SK-N-SH treated with all-trans-retinoic acid at 6 μM for 48 hours (cell line): ENCODE results near the gene RNFT2.

Source experiments
- ATAC-seq: fragments of 200-7000 bp; cut with Tn5 transposase; 3 replicates; pipeline ENCODE4 v1.9.1; 2020; ENCODE audit warnings: mild to moderate bottlenecking, moderate library complexity
- BACH2 ChIP-seq: fragments of 250-450 bp; sonication (Bioruptor Pico); IDR thresholded peaks from 2 replicates; pipeline ENCODE4 v1.9.0; 2021; ENCODE audit warnings: mild to moderate bottlenecking, borderline replicate concordance
- CREB5 ChIP-seq: fragments of 250-450 bp; sonication (Bioruptor Pico); IDR thresholded peaks from 2 replicates; pipeline ENCODE4 v1.5.1; 2020; ENCODE audit warnings: low read depth, mild to moderate bottlenecking, moderate library complexity
- CSDC2 ChIP-seq: fragments of 250-450 bp; sonication (Bioruptor Pico); IDR thresholded peaks from 2 replicates; pipeline ENCODE4 v1.5.0; 2020; ENCODE audit warnings: mild to moderate bottlenecking, moderate library complexity
- CSRNP3 ChIP-seq: fragments of 250-450 bp; sonication (Bioruptor Pico); IDR thresholded peaks from 2 replicates; pipeline ENCODE4 v1.5.1; 2021; ENCODE audit warnings: mild to moderate bottlenecking, moderate library complexity
- ESRRG ChIP-seq: fragments of 250-450 bp; sonication (Bioruptor Pico); IDR thresholded peaks from 2 replicates; pipeline ENCODE4 v1.6.1; 2021; ENCODE audit warnings: mild to moderate bottlenecking
- GLIS3 ChIP-seq: fragments of 250-450 bp; sonication (Bioruptor Pico); IDR thresholded peaks from 2 replicates; pipeline ENCODE4 v1.5.0; 2020; ENCODE audit warnings: mild to moderate bottlenecking, moderate library complexity
- ISL1 ChIP-seq: fragments of 250-450 bp; sonication (Bioruptor Pico); IDR thresholded peaks from 2 replicates; pipeline ENCODE4 v2.1.2; 2022; ENCODE audit warnings: mild to moderate bottlenecking, moderate library complexity
- OSR1 ChIP-seq: fragments of 250-450 bp; sonication (Bioruptor Pico); IDR thresholded peaks from 2 replicates; pipeline ENCODE4 v1.8.0; 2022; ENCODE audit warnings: moderate library complexity, mild to moderate bottlenecking, inconsistent platforms
- PATZ1 ChIP-seq: fragments of 250-450 bp; sonication (Bioruptor Pico); IDR thresholded peaks from 2 replicates; pipeline ENCODE4 v1.8.0; 2020; ENCODE audit warnings: mild to moderate bottlenecking, moderate library complexity, borderline replicate concordance
- PPARA ChIP-seq: fragments of 250-450 bp; sonication (Bioruptor Pico); IDR thresholded peaks from 2 replicates; pipeline ENCODE4 v1.5.0; 2020; ENCODE audit warnings: mild to moderate bottlenecking, borderline replicate concordance
- RARB ChIP-seq: fragments of 250-450 bp; sonication (Bioruptor Pico); IDR thresholded peaks from 2 replicates; pipeline ENCODE4 v1.8.0; 2021; ENCODE audit warnings: mild to moderate bottlenecking, moderate library complexity
- SNAI2 ChIP-seq: fragments of 250-450 bp; sonication (Bioruptor Pico); IDR thresholded peaks from 2 replicates; pipeline ENCODE4 v1.5.0; 2020; ENCODE audit warnings: mild to moderate bottlenecking, moderate library complexity
- TOX ChIP-seq: fragments of 250-450 bp; sonication (Bioruptor Pico); IDR thresholded peaks from 2 replicates; pipeline ENCODE4 v1.8.0; 2021; ENCODE audit warnings: mild to moderate bottlenecking, moderate library complexity, borderline replicate concordance
- TSHZ2 ChIP-seq: fragments of 250-450 bp; sonication (Bioruptor Pico); IDR thresholded peaks from 2 replicates; pipeline ENCODE4 v1.5.0; 2020; ENCODE audit warnings: mild to moderate bottlenecking, moderate library complexity
- ZC3H10 ChIP-seq: fragments of 250-450 bp; sonication (Bioruptor Pico); IDR thresholded peaks from 2 replicates; pipeline ENCODE4 v1.5.1; 2021; ENCODE audit warnings: mild to moderate bottlenecking, moderate library complexity
- ZFP3 ChIP-seq: fragments of 250-450 bp; sonication (Bioruptor Pico); IDR thresholded peaks from 2 replicates; pipeline ENCODE4 v1.5.0; 2020; ENCODE audit warnings: mild to moderate bottlenecking, moderate library complexity
- ZNF565 ChIP-seq: fragments of 450-650 bp; formaldehyde crosslinking; conservative IDR thresholded peaks from 2 replicates; pipeline ENCODE4 v1.5.0; 2020; ENCODE audit warnings: low read depth, mild to moderate bottlenecking, moderate library complexity
- ZNF8 ChIP-seq: fragments of 450-650 bp; formaldehyde crosslinking; IDR thresholded peaks from 2 replicates; pipeline ENCODE4 v1.5.0; 2020; ENCODE audit warnings: mild to moderate bottlenecking, moderate library complexity

The RNFT2 gene

GRCh38 chr12:116771651-116772050 is 33.5 kb downstream of the RNFT2 start:
- no peak for ATAC-seq
- TF ChIP-seq CREB5 (CRISPR knock-in tag) = no peak
- no peak for TF ChIP-seq BACH2 (CRISPR knock-in tag)
- no peak for TF ChIP-seq PATZ1 (CRISPR knock-in tag)
- no peak for TF ChIP-seq ZFP3 (CRISPR knock-in tag)

GRCh38 chr12:116773276-116773731 is 35.2 kb downstream of the RNFT2 start:
- ATAC-seq = peak; percentile 45; the same call in 1 of the 3 replicates
- no peak for TF ChIP-seq ZNF565 (CRISPR knock-in tag)
- TF ChIP-seq RARB (CRISPR knock-in tag) = no peak
- no peak for TF ChIP-seq PPARA (CRISPR knock-in tag)
- no peak for TF ChIP-seq CSRNP3
- no peak for TF ChIP-seq GLIS3 (CRISPR knock-in tag)
- no peak for TF ChIP-seq OSR1 (CRISPR knock-in tag)
- no peak for TF ChIP-seq TOX (CRISPR knock-in tag)
- no peak for TF ChIP-seq CSDC2 (CRISPR knock-in tag)
- no peak for TF ChIP-seq ESRRG (CRISPR knock-in tag)
- no peak for TF ChIP-seq ZNF8 (CRISPR knock-in tag)
- TF ChIP-seq CREB5 (CRISPR knock-in tag) = no peak
- no peak for TF ChIP-seq ZFP3 (CRISPR knock-in tag)
- TF ChIP-seq BACH2 (CRISPR knock-in tag) = no peak
- no peak for TF ChIP-seq SNAI2 (CRISPR knock-in tag)
- TF ChIP-seq TSHZ2 (CRISPR knock-in tag) = no peak
- no peak for TF ChIP-seq ZC3H10
- TF ChIP-seq ISL1 (CRISPR knock-in tag) = no peak
- no peak for TF ChIP-seq PATZ1 (CRISPR knock-in tag)

GRCh38 chr12:116774020-116774419 is 35.9 kb downstream of the RNFT2 start:
- no peak for TF ChIP-seq RARB (CRISPR knock-in tag)
- no peak for TF ChIP-seq ZNF8 (CRISPR knock-in tag)
- no peak for ATAC-seq
